Measurements from ENCODE around the gene NXPE1.

Gene NXPE1

DNA sequence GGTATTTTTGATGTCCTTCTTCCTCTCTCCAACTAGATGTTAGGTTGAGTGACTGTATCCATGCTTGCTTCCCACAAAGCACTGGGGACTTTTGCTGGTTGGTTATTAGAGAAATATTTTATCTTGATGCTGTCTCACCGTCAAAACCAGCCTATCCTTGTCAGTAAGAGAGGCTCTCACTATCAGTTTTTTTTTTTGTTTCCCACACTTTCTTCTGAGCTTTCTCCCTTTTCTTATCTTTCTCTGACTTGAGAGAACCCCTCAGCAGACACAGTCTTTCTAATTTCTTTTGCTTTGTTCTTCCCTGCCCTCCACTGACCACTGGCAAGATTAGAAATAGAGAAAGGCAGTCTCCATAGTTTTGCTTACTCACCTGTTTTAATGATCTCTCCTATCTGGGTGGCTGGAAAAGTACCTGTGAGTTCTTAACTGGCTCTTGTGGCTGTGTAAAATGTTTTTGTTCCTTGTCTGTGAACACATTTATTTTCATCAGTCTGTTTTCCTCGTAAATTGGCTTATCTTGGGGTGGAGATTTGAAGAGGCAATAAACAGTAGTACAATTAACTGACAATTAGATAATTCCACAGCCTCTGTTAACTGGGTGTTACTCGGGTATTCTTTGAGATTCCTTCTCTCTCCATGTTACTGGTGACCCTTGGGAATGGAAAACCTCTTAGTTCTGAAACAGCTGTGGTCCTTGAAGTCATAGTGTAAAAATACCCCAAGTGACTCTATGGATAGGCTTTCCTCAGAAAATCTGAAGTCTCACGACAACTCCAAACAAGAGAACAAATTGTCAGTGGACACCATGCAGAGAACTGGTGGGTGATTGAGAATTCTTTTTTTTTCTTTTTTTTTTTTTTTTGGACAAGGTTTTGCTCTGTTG lies at the start of gene NXPE1:
Gene NXPE1 (minus strand): TSS at position 457 of the 886 bp plus-strand sequence. CDS start 8,680 bp downstream, outside the sequence.
- TF ChIP-seq GATA2 (IDR thresholded peaks at IDR 0.05; ENCODE audit: low read depth, low read length) (no peak), GATA3 (IDR thresholded peaks at IDR 0.05; ENCODE audit: low read depth, low read length) (no peak)

DNA sequence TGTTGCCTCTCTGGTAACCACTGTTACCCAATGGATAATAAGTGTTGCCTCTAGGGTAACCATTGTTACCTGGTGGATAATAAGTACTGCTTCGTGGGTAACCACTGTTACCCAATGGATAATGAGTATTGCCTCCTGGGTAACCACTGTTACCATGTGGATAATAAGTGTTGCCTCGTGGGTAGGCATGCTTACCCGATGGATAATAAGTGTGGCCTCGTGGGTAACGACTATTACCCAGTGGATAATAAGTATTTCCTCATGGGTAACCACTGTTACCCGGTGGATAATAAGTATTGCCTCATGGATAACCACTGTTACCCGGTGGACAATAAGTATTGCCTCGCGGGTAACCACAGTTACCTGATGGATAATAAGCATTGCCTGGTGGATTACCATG lies 49.7 kb upstream of the NXPE1 start:
- no peak for TF ChIP-seq GATA3 (IDR thresholded peaks at IDR 0.05; ENCODE audit: low read depth, low read length)
- TF ChIP-seq GATA2 (IDR thresholded peaks at IDR 0.05; ENCODE audit: low read depth, low read length): no peak

DNA sequence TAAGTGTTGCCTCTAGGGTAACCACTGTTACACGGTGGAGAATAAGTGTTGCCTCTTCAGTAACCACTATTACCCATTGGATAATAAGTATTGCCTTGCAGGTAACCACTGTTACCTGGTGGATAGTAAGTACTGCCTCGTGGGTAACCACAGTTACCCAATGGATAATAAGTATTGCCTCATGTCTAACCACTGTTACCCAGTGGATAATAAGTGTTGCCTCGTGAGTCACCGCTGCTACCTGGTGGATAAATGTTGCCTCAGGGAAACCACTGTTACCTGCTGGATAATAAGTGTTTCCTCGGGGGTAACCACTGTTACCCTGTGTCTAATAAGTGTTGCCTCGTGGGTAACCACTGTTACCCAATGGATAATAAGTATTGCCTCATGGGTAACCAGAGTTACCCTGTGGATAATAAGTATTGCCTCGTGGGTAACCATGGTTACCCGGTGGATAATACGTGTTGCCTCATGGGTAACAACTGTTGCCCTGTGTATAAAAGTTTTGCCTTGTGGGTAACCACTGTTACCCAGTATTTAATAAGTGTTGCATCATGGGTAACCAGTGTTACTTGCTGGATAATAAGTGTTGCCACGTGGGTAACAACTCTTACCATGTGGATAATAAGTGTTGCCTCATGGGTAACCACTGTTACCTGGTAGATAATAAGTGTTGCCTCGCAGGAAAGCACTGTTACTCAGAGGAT lies 48.2 kb upstream of the NXPE1 start:
- TF ChIP-seq GATA2 (IDR thresholded peaks at IDR 0.05; ENCODE audit: low read depth, low read length): no peak
- no peak for TF ChIP-seq GATA3 (IDR thresholded peaks at IDR 0.05; ENCODE audit: low read depth, low read length)

DNA sequence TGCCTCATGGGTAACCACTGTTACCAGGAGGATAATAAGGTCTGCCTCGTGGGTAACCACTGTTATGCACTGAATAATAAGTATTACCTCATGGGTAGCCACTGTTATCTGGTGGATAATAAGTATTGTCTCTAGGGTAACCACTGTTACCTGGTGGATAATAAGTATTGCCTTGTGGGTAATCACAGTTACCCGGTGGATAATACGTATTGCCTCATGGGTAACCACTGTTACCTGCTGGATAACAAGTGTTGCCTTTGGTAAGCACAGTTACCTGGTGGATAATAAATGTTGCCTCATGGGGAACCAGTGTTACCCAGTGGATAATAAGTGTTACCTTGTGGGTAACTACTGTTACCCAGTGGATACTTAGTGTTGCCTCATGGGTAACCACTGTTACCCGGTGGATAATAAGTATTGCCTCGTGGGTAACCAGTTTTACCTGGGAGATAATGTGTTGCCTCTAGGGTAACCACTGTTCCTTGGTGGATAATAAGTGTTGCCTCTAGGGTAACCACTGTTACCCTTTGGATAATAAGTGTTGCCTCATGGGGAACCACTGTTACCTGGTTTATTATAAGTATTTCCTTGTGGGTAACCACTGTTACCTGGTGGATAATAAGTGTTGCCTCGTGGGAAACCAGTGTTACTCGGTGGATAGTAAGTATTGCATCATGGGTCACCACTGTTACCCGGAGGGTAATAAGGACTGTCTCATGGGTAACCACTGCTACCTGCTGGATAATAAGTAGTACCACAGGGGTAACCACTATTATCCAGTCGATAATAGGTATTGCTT lies 46.5 kb upstream of the NXPE1 start:
- TF ChIP-seq GATA3 (IDR thresholded peaks at IDR 0.05; ENCODE audit: low read depth, low read length) (no peak), GATA2 (IDR thresholded peaks at IDR 0.05; ENCODE audit: low read depth, low read length) (no peak)

DNA sequence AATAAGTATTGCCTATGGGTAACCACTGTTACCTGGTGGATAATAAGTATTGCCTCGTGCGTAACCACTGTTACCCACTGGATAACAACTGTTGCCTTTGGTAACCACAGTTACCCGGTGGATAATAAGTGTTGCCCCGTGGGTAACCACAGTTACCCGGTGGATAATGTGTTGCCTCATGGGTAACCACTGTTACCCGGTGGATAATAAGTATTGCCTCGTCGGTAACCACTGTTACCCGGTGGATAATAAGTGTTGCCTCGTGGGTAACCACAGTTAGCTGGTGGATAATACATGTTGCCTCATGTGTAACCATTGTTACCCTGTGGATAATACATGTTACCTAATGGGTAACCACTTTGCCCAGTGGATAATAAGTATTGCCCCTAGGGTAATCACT lies 45.7 kb upstream of the NXPE1 start:
- no peak for TF ChIP-seq GATA2 (IDR thresholded peaks at IDR 0.05; ENCODE audit: low read depth, low read length)
- TF ChIP-seq GATA3 (IDR thresholded peaks at IDR 0.05; ENCODE audit: low read depth, low read length): no peak

DNA sequence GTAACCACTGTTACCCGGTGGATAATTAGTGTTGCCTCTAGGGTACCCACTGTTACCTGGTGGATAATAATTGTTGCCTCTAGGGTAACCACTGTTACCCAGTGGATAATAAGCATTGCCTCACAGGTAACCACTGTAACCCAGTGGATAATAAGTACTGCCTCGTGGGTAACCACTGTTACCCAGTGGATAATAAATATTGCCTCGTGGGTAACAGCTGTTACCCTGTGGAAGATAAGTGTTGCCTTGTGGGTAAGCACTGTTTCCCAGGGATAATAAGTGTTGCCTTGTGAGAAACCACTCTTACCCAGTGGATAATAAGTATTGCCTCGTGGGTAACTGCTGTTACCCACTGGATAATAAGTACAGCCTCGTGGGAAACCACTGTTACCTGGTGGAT lies 45.2 kb upstream of the NXPE1 start:
- TF ChIP-seq GATA3 (IDR thresholded peaks at IDR 0.05; ENCODE audit: low read depth, low read length) (no peak), GATA2 (IDR thresholded peaks at IDR 0.05; ENCODE audit: low read depth, low read length) (no peak)

DNA sequence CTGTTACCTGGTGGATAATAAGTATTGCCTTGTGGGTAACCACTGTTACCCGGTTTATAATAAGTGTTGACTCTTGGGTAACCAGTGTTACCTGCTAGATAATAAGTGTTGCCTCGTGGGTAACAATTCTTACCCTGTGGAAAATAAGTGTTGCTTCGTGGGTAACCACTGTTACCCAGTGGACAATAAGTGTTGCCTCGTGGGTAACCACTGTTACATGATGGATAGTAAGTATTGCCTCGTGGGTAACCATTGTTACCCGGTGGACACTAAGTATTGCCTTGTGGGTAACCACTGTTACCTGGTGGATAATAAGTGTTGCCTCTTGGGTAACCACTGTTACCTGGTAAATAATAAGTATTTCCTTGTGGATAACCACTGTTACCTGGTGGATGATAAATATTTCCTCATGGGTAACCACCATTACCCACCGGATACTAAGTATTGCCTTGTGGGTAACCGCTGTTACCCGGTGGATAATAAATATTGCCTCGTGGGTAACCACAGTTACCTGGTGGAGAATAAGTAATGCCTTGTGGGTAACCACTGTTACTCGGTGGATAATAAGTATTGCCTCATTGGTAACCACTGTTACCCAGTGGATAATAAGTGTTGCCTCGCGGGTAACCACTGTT lies 44.6 kb upstream of the NXPE1 start:
- no peak for TF ChIP-seq GATA3 (IDR thresholded peaks at IDR 0.05; ENCODE audit: low read depth, low read length)
- no peak for TF ChIP-seq GATA2 (IDR thresholded peaks at IDR 0.05; ENCODE audit: low read depth, low read length)

DNA sequence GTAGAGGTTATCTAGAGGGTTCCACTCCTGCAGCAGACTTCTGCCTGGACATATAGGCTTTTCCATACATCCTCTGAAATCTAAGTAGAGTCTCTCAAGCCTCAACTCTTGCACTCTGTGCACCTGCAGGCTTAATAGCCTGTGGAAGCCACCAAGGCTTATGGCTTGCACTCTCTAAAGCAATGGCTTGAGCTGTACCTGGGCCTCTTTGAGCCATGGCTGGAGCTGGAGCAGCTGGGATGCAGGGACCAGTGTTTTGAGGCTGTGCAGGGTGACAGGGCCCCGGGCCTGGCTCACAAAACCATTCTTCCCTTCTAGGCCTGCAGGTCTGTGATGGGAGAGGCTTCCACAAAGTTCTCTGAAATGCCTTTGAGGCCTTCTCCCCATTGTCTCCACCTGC lies 38.8 kb upstream of the NXPE1 start:
- TF ChIP-seq GATA2 (IDR thresholded peaks at IDR 0.05; ENCODE audit: low read depth, low read length) (no peak), GATA3 (IDR thresholded peaks at IDR 0.05; ENCODE audit: low read depth, low read length) (no peak)

DNA sequence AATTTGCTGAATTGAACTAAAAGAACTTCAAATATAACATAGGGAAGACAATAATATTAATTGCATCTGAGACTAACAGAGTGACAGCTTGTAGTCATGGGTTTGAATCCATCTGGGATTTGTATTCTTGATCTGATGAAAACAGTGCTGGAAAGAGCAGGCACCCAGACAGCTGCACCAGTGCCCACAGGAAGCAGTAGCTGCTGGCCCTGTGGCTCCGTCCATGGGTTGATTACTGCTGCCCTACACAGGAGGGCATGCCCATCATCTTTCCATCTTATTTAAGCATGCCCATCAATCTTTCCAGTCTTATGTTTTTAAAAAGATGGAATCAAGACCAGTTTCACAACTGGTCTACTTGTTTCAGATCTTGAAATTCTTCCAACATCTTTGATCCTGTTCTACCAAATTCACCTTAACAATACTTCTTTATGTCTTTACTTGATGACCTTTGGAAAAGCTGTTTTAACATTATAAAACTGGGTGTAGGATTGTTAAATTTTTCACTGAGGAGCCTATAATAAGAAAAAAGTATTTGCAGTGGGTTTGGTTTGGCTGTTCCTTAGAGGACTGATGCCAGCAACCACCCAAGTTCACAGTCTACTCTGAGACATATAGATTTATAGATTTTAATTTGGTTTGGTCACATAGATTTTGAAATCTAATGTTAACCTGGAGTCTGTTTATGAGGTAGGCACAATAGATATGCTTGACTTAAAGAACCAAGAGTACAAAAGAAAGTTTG lies 36.7 kb upstream of the NXPE1 start:
- TF ChIP-seq GATA2 (IDR thresholded peaks at IDR 0.05; ENCODE audit: low read depth, low read length): no peak
- TF ChIP-seq GATA3 (IDR thresholded peaks at IDR 0.05; ENCODE audit: low read depth, low read length): no peak

DNA sequence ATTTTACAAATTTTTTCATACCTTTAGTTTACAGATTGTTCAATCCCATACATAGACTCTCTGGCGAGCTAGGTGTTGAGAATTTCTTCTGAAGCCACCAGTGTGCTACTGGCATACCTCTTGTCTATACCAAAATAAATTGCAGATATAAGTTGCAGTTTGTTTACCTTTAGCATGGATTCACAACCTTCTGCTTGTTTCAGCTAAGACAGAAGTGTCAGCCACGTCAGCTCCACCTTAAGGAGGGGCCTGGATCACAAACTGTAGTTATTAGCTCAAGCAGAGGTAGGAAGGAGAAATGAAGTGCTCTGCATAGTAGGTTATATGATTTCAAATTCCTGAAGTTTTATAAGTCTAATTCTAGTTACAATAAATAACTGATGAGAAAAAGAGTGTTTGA lies 35.9 kb upstream of the NXPE1 start, which contains the start of gene NXPE4:
Gene NXPE4 (minus strand): TSS at position 216 of the 400 bp plus-strand sequence. CDS start 1,027 bp downstream, outside the sequence.
- TF ChIP-seq GATA3 (IDR thresholded peaks at IDR 0.05; ENCODE audit: low read depth, low read length) (no peak), GATA2 (IDR thresholded peaks at IDR 0.05; ENCODE audit: low read depth, low read length) (no peak)

DNA sequence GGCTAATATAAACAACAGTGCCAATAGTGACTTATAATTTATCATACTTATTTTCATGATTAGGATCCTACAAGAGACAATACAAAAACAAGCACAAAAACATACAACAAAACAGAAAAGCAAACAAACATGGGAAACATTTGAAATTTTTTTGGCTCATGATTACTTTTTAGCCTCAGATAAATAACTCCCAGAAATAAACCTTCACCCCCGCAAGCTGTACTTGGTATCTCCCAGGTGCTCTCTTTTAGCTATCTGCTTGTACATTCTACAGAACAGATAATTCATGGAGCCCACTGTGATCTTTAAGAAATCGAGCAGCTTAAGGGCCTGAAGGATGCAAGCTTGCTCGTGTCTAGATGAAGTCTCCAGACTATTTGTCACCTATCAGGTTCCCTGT lies 35.0 kb upstream of the NXPE1 start:
- TF ChIP-seq GATA2 (IDR thresholded peaks at IDR 0.05; ENCODE audit: low read depth, low read length): no peak
- no peak for TF ChIP-seq GATA3 (IDR thresholded peaks at IDR 0.05; ENCODE audit: low read depth, low read length)

DNA sequence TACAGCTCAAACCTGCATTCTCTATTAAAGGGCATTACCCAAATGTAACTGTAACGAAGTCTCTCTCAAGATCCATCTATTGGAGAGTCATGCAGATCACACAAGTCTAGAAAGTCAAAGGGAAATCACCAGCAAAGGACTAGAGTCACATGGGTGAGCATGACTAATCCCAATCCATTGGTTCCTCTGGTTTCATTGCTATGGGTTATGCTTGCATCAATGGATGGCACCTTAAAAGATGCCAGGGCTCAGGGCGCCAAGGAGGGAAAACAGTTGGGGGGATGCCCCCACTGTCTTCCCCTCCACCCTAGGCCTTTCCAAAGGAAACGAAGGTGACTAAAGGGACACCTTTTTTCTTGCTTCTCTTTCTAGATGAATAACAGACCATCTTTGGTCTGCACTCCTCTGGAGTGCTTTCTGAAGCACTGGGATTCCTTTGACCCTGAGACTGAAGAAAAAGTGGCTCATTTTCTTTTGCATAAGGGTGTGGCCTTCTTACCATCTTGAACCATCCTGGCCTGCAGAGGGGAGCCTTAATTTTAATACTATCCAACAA lies 27.8 kb upstream of the NXPE1 start:
- TF ChIP-seq GATA3 (IDR thresholded peaks at IDR 0.05; ENCODE audit: low read depth, low read length): no peak
- TF ChIP-seq GATA2 (IDR thresholded peaks at IDR 0.05; ENCODE audit: low read depth, low read length): no peak

DNA sequence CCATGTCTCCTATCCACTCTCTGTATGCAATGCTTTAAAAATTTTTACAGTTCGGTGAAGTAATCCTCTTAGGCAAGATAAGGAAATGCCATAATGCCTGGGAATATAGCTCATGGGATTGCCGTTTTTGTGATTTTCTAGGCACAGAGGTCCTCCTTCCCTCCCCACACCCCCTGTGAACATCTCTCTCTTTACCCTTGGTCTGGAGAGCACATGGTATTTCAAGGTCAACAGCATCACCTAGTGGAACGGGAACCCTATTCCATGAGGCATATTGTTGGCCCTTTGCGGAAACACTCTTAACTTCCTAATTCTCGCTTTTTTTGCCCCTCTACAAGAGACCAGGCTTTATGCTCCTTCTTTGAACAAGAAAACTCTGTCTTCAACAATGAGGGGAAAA lies 27.1 kb upstream of the NXPE1 start:
- TF ChIP-seq GATA2 (IDR thresholded peaks at IDR 0.05; ENCODE audit: low read depth, low read length) (no peak), GATA3 (IDR thresholded peaks at IDR 0.05; ENCODE audit: low read depth, low read length) (no peak)

All from SH-SY5Y (cell line).